RWPE2 (cell line): ENCODE data around the gene THTPA.

Experiments used
- ATAC-seq: fragments of 200-7000 bp; cut with Tn5 transposase; 3 replicates; pipeline ENCODE4 v1.9.1; 2021; ENCODE audit warnings: low read depth
- DNase-seq: peaks from one replicate; pipeline ENCODE4 v3.0.0-alpha.2; 2020; ENCODE audit warnings: low spot score
- H3K27ac ChIP-seq: fragments of 450-650 bp; 2 replicates; pipeline ENCODE4 v1.5.1; 2017; ENCODE audit warnings: mild to moderate bottlenecking; ENCODE audit not compliant: poor library complexity, severe bottlenecking
- H3K27me3 ChIP-seq: fragments of 250-450 bp; sonication (Bioruptor Pico); 2 replicates; pipeline ENCODE4 v1.5.1; 2021; ENCODE audit warnings: mild to moderate bottlenecking, moderate library complexity; ENCODE audit not compliant: insufficient read depth, poor library complexity, severe bottlenecking
- H3K36me3 ChIP-seq: fragments of 250-450 bp; sonication (Bioruptor Pico); 2 replicates; pipeline ENCODE4 v1.5.1; 2020; ENCODE audit warnings: low read depth, mild to moderate bottlenecking, moderate library complexity
- H3K4me1 ChIP-seq: fragments of 250-450 bp; sonication (Bioruptor Pico); 2 replicates; pipeline ENCODE4 v1.5.1; 2021; ENCODE audit warnings: mild to moderate bottlenecking, moderate library complexity; ENCODE audit not compliant: insufficient read depth, poor library complexity, severe bottlenecking
- H3K4me3 ChIP-seq: fragments of 250-450 bp; sonication (Bioruptor Pico); 2 replicates; pipeline ENCODE4 v1.5.1; 2021; ENCODE audit warnings: mild to moderate bottlenecking, moderate library complexity; ENCODE audit not compliant: severe bottlenecking
- H3K9me3 ChIP-seq: fragments of 250-450 bp; sonication (Bioruptor Pico); 2 replicates; pipeline ENCODE4 v1.5.1; 2021; ENCODE audit warnings: mild to moderate bottlenecking, moderate library complexity; ENCODE audit not compliant: severe bottlenecking
- CTCF ChIP-seq: fragments of 450-650 bp; IDR thresholded peaks from one replicate; pipeline ENCODE4 v1.5.1; 2017; ENCODE audit warnings: mild to moderate bottlenecking, moderate library complexity; ENCODE audit not compliant: poor library complexity, severe bottlenecking

Gene THTPA

GRCh38 chr14:23557521-23557920 lies 1.4 kb downstream of the THTPA start:
- Histone ChIP-seq H3K27me3 (no peaks in the 10 kb centered on the region), H3K9me3 (no peaks in the 10 kb centered on the region), H3K36me3 (peaks cover 40% of the 10 kb centered on the region), H3K4me1 (no peaks in the 10 kb centered on the region), H3K27ac (peak overlapping the region; percentile 41), H3K4me3 (no peak overlapping the region)
- no peak for TF ChIP-seq CTCF
- ATAC-seq = no peak
- DNase-seq = no peak

- no peak for ATAC-seq
Observed at GRCh38 chr14:23557946-23558345, 1.9 kb downstream of the THTPA start.

DNA sequence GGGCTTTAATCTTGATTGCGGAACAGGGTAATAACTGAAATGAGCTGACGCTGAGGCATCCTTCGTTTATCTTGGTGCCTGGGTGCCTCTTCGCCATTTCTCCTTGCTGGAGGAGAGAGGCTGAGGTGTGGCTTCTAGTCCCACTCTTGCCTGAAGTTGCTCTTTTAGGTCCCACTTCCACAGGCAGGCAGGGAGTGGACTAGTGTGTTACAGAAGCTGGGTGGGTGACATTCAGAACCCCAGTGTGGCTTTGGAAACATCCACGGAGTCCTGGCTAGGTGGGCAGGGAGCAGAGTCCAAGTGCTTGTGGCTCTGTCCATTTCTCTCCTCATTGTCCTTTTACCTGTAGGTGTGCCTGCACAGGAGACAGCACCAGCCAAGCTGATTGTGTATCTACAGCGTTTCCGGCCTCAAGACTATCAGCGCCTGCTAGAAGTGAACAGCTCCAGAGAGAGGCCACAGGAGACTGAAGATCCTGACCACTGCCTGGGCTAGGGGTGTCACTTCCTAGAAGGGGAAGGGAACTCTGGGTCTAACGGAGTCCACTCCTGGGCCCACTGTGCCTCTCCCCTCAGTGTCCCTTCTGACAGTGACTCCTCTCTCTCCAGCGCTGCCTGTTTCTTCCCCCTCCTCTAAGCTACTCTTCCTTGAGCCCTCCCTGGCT lies 2.4 kb downstream of the THTPA start:
- no peak overlapping the region for H3K4me3 ChIP-seq
- peaks cover 50% of the 10 kb centered on the region for H3K36me3 ChIP-seq
- H3K4me1 ChIP-seq = no peaks in the 10 kb centered on the region
- DNase-seq (no peak), ATAC-seq (no peak)
- TF ChIP-seq CTCF = no peak
- H3K27me3 ChIP-seq = no peaks in the 10 kb centered on the region
- no peak overlapping the region for H3K27ac ChIP-seq
- no peaks in the 10 kb centered on the region for H3K9me3 ChIP-seq

More at GRCh38 chr14:23557946-23558345, 1.9 kb downstream of the THTPA start:
- TF ChIP-seq CTCF = no peak
- Histone ChIP-seq H3K36me3 (peaks cover 45% of the 10 kb centered on the region), H3K4me1 (no peaks in the 10 kb centered on the region), H3K4me3 (no peak overlapping the region), H3K27me3 (no peaks in the 10 kb centered on the region), H3K9me3 (no peaks in the 10 kb centered on the region), H3K27ac (peak overlapping the region; percentile 41)
- no peak for DNase-seq

GRCh38 chr14:23559010-23559925 lies 3.2 kb downstream of the THTPA start:
- TF ChIP-seq CTCF = peak; percentile 97
- Histone ChIP-seq H3K36me3 (peaks cover 58% of the 10 kb centered on the region), H3K27ac (no peak overlapping the region), H3K4me3 (no peak overlapping the region), H3K27me3 (no peaks in the 10 kb centered on the region), H3K4me1 (no peaks in the 10 kb centered on the region), H3K9me3 (no peaks in the 10 kb centered on the region)
- no peak for ATAC-seq
- DNase-seq = no peak
